HepG2 (cell line): Measurements from ENCODE around the gene CDH22. TPM values are rescaled to one million over a fixed set of nuclear protein-coding genes. Genes with fewer than 3 reads are reported as not detected.

Source experiments
- BRD4 ChIP-seq: sonication (generic); formaldehyde crosslinking; IDR thresholded peaks from 2 replicates; pipeline ENCODE4 v1.4.0; 2020; ENCODE audit warnings: missing genetic modification reagents
- FOXJ3 ChIP-seq: sonication (generic); formaldehyde crosslinking; IDR thresholded peaks from 2 replicates; pipeline ENCODE4 v1.4.0; 2020; ENCODE audit warnings: missing genetic modification reagents, mild to moderate bottlenecking, borderline replicate concordance
- FOXO1 ChIP-seq: sonication (generic); formaldehyde crosslinking; IDR thresholded peaks from 2 replicates; pipeline ENCODE4 v1.4.0; 2020; ENCODE audit warnings: missing genetic modification reagents
- SETDB1 ChIP-seq: sonication (generic); formaldehyde crosslinking; IDR thresholded peaks from 2 replicates; pipeline ENCODE4 v1.5.1; 2020; ENCODE audit warnings: missing genetic modification reagents, mild to moderate bottlenecking, borderline replicate concordance
- ZNF230 ChIP-seq: sonication (generic); formaldehyde crosslinking; IDR thresholded peaks from 2 replicates; pipeline ENCODE4 v1.4.0; 2020; ENCODE audit warnings: mild to moderate bottlenecking, missing genetic modification reagents
- ZNF326 ChIP-seq: sonication (generic); formaldehyde crosslinking; IDR thresholded peaks from 2 replicates; pipeline ENCODE4 v1.4.0; 2020; ENCODE audit warnings: missing genetic modification reagents, borderline replicate concordance
- ZNF430 ChIP-seq: sonication (generic); formaldehyde crosslinking; IDR thresholded peaks from 2 replicates; pipeline ENCODE4 v1.9.0; 2021; ENCODE audit warnings: mild to moderate bottlenecking, missing genetic modification reagents
- ZNF772 ChIP-seq: sonication (generic); formaldehyde crosslinking; IDR thresholded peaks from 2 replicates; pipeline ENCODE4 v1.5.0; 2020; ENCODE audit warnings: mild to moderate bottlenecking, missing genetic modification reagents
- ZNF781 ChIP-seq: sonication (generic); formaldehyde crosslinking; IDR thresholded peaks from 2 replicates; pipeline ENCODE4 v1.5.1; 2020; ENCODE audit warnings: borderline replicate concordance, mild to moderate bottlenecking, missing genetic modification reagents; ENCODE audit errors: not compliant biosample characterization
- polyA plus RNA-seq, 8 experiments: library from polyadenylated mRNA; depleted of rRNA in 3 of 8; stranded (reverse) in 7 of 8; unstranded in 1 of 8; fragments of >200 nt; fragmentation: Illumina TruSeq in 4 of 8; extraction: Trizol in 4 of 8; gene quantifications; 2 replicates each; pipeline versions ENCODE4 v1.2.1 to v1.2.3, GENCODE V29; 2011 to 2016; ENCODE audit warnings: low read depth in 4 of 8, missing spikeins in 1 of 8, mixed read lengths in 1 of 8; ENCODE audit not compliant: insufficient read depth in 1 of 8
- total RNA-seq, 5 experiments: library from RNA; depleted of rRNA; stranded (reverse); fragments of >200 nt; fragmentation: Illumina TruSeq; extraction: Trizol; gene quantifications; 2 replicates each; pipeline ENCODE4 v1.2.3, GENCODE V29; 2016; ENCODE audit warnings: low read depth in 1 of 5
- TF ChIP-seq, protein P1 (sequence below): IDR thresholded peaks from 2 replicates; pipeline ENCODE4 v1.6.1; 2016; ENCODE audit warnings: missing compliant biosample characterization, missing genetic modification reagents, borderline replicate concordance
- TF ChIP-seq, protein P2 (sequence below): sonication (generic); formaldehyde crosslinking; IDR thresholded peaks from 2 replicates; pipeline ENCODE4 v1.5.1; 2020; ENCODE audit warnings: mild to moderate bottlenecking, missing genetic modification reagents
- TF ChIP-seq, protein P3 (sequence below): sonication (generic); formaldehyde crosslinking; IDR thresholded peaks from 2 replicates; pipeline ENCODE4 v1.4.0; 2020; ENCODE audit warnings: missing genetic modification reagents
- TF ChIP-seq, protein P4 (sequence below): sonication (generic); formaldehyde crosslinking; IDR thresholded peaks from 2 replicates; pipeline ENCODE4 v1.4.0; 2020; ENCODE audit warnings: mild to moderate bottlenecking, missing genetic modification reagents
- TF ChIP-seq, protein P5 (sequence below): sonication (generic); formaldehyde crosslinking; IDR thresholded peaks from 2 replicates; pipeline ENCODE4 v1.4.0; 2020; ENCODE audit warnings: missing genetic modification reagents
- TF ChIP-seq, protein P6 (sequence below): sonication (generic); formaldehyde crosslinking; IDR thresholded peaks from 2 replicates; pipeline ENCODE4 v1.5.1; 2020; ENCODE audit warnings: missing genetic modification reagents, mild to moderate bottlenecking, borderline replicate concordance

The CDH22 gene
- total and polyA plus RNA-seq, 2 of the 13 experiments (the other 11 are each of a cell fraction or from before 2014, with no cell fraction given): not detected

DNA sequence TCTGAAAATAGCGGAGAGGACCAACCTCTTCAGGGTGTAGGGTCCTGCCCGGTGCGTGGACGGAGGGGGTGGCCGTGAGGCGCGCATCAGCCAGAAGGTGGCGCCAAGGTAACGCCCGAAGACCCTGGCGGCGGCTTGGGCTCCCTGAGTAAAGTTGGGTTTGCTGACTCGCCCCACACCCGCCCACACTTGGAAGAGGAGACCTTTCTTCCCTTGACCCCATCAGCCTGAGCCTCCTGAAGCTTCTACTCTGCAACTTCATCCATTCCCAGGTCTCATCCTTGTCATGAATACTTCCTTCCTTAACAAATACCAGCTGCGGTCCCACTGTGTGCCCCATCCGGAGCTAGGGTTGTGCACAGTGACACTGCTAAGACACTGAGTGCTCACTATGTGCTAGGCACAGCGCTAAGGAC, 175.6 kb downstream of the CDH22 start (continued):
- TF ChIP-seq, protein P1, sequence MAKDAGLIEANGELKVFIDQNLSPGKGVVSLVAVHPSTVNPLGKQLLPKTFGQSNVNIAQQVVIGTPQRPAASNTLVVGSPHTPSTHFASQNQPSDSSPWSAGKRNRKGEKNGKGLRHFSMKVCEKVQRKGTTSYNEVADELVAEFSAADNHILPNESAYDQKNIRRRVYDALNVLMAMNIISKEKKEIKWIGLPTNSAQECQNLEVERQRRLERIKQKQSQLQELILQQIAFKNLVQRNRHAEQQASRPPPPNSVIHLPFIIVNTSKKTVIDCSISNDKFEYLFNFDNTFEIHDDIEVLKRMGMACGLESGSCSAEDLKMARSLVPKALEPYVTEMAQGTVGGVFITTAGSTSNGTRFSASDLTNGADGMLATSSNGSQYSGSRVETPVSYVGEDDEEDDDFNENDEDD (CRISPR knock-in tag): no peak
- TF ChIP-seq, protein P2, sequence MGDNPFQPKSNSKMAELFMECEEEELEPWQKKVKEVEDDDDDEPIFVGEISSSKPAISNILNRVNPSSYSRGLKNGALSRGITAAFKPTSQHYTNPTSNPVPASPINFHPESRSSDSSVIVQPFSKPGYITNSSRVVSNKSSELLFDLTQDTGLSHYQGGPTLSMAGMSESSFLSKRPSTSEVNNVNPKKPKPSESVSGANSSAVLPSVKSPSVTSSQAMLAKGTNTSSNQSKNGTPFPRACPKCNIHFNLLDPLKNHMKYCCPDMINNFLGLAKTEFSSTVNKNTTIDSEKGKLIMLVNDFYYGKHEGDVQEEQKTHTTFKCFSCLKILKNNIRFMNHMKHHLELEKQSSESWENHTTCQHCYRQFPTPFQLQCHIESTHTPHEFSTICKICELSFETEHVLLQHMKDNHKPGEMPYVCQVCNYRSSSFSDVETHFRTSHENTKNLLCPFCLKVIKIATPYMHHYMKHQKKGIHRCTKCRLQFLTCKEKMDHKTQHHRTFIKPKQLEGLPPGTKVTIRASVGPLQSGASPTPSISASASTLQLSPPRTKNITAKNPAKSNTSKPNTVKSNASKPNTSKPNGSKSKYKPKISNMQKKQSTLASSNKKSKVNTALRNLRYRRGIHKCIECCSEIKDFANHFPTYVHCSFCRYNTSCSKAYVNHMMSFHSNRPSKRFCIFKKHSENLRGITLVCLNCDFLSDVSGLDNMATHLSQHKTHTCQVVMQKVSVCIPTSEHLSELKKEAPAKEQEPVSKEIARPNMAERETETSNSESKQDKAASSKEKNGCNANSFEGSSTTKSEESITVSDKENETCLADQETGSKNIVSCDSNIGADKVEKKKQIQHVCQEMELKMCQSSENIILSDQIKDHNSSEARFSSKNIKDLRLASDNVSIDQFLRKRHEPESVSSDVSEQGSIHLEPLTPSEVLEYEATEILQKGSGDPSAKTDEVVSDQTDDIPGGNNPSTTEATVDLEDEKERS (CRISPR knock-in tag): no peak
- TF ChIP-seq ZNF326 (CRISPR knock-in tag) (no peak), ZNF781 (CRISPR knock-in tag) (no peak), SETDB1 (CRISPR knock-in tag) (no peak), ZNF430 (CRISPR knock-in tag) (no peak), ZNF772 (no peak), BRD4 (CRISPR knock-in tag) (no peak), FOXJ3 (CRISPR knock-in tag) (no peak), FOXO1 (CRISPR knock-in tag) (peak; percentile 56; the same call in 1 of the 2 replicates), ZNF230 (no peak)
- TF ChIP-seq, protein P3, sequence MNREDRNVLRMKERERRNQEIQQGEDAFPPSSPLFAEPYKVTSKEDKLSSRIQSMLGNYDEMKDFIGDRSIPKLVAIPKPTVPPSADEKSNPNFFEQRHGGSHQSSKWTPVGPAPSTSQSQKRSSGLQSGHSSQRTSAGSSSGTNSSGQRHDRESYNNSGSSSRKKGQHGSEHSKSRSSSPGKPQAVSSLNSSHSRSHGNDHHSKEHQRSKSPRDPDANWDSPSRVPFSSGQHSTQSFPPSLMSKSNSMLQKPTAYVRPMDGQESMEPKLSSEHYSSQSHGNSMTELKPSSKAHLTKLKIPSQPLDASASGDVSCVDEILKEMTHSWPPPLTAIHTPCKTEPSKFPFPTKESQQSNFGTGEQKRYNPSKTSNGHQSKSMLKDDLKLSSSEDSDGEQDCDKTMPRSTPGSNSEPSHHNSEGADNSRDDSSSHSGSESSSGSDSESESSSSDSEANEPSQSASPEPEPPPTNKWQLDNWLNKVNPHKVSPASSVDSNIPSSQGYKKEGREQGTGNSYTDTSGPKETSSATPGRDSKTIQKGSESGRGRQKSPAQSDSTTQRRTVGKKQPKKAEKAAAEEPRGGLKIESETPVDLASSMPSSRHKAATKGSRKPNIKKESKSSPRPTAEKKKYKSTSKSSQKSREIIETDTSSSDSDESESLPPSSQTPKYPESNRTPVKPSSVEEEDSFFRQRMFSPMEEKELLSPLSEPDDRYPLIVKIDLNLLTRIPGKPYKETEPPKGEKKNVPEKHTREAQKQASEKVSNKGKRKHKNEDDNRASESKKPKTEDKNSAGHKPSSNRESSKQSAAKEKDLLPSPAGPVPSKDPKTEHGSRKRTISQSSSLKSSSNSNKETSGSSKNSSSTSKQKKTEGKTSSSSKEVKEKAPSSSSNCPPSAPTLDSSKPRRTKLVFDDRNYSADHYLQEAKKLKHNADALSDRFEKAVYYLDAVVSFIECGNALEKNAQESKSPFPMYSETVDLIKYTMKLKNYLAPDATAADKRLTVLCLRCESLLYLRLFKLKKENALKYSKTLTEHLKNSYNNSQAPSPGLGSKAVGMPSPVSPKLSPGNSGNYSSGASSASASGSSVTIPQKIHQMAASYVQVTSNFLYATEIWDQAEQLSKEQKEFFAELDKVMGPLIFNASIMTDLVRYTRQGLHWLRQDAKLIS (CRISPR knock-in tag): no peak
- TF ChIP-seq, protein P4, sequence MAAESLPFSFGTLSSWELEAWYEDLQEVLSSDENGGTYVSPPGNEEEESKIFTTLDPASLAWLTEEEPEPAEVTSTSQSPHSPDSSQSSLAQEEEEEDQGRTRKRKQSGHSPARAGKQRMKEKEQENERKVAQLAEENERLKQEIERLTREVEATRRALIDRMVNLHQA: no peak
- TF ChIP-seq, protein P5, sequence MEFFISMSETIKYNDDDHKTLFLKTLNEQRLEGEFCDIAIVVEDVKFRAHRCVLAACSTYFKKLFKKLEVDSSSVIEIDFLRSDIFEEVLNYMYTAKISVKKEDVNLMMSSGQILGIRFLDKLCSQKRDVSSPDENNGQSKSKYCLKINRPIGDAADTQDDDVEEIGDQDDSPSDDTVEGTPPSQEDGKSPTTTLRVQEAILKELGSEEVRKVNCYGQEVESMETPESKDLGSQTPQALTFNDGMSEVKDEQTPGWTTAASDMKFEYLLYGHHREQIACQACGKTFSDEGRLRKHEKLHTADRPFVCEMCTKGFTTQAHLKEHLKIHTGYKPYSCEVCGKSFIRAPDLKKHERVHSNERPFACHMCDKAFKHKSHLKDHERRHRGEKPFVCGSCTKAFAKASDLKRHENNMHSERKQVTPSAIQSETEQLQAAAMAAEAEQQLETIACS: no peak
- TF ChIP-seq, protein P6, sequence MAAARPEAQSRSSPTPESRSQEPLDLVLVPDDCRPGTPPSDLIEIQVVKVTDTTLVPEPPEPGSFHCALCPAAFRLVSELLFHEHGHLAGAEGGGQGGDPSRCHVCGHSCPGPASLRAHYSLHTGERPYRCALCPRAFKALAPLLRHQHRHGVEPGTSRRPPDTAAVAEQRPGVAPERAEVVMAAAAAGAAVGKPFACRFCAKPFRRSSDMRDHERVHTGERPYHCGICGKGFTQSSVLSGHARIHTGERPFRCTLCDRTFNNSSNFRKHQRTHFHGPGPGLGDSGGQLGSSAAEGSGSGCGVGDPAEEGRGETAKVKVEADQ (CRISPR knock-in tag): no peak
